Renal pelvis (tissue), 4 donors: ENCODE data around the gene VPS36. TPM values are rescaled to one million over a fixed set of nuclear protein-coding genes. Genes with fewer than 3 reads are reported as not detected.
"Not testable (repeated sequence)": the region's sequence is repeated elsewhere in the genome, so short reads cannot be mapped to it uniquely, and the experiment has no call there.

Source experiments
- DNase-seq: peaks from one replicate; pipeline ENCODE4 v3.0.0-alpha.2; 2013
- polyA plus RNA-seq, 3 donors: library from polyadenylated mRNA; unstranded; fragments of 120-200 nt; gene quantifications; one replicate each; pipeline ENCODE4 v1.2.1, GENCODE V29; 2013; ENCODE audit not compliant: insufficient read length in 3 of 3

VPS36 gene
- polyA plus RNA-seq, 3 donors: 41.8 to 55.9 (median 53.9) TPM

- DNase-seq: peak; percentile 1
These were observed 963 bp downstream of the VPS36 start for GRCh38 chr13:52449331-52450011.

GRCh38 chr13:52447815-52448552 is 2.5 kb downstream of the VPS36 start:
- DNase-seq: no peak

- no peak for DNase-seq
These were observed 3.1 kb downstream of the VPS36 start for GRCh38 chr13:52447354-52447753.

- no peak for DNase-seq
These were observed 4.2 kb downstream of the VPS36 start for GRCh38 chr13:52446265-52446664.

- no peak for DNase-seq
These were observed 18.0 kb downstream of the VPS36 start for GRCh38 chr13:52432456-52432855.

- no peak for DNase-seq
These were observed 22.1 kb downstream of the VPS36 start for GRCh38 chr13:52428295-52428694.

- no peak for DNase-seq
These were observed 29.2 kb downstream of the VPS36 start for GRCh38 chr13:52421216-52421615.

- DNase-seq: no peak
These were observed 31.4 kb downstream of the VPS36 start for GRCh38 chr13:52419080-52419479.

GRCh38 chr13:52414963-52415362 is 35.5 kb downstream of the VPS36 start:
- DNase-seq: no peak

- DNase-seq: no peak
These were observed 36.4 kb downstream of the VPS36 start for GRCh38 chr13:52414051-52414450.

GRCh38 chr13:52412128-52412527 is 38.3 kb downstream of the VPS36 start:
- DNase-seq: no peak

GRCh38 chr13:52411629-52412028 is 38.8 kb downstream of the VPS36 start:
- no peak for DNase-seq

- DNase-seq: not testable (repeated sequence)
These were observed 42.3 kb downstream of the VPS36 start for GRCh38 chr13:52408071-52408658.

GRCh38 chr13:52407436-52407835 is 43.0 kb downstream of the VPS36 start:
- not testable (repeated sequence) for DNase-seq

- no peak for DNase-seq
These were observed 43.8 kb downstream of the VPS36 start for GRCh38 chr13:52406629-52407028.

GRCh38 chr13:52405767-52406494 is 44.5 kb downstream of the VPS36 start, which contains the start of gene THSD1:
Gene THSD1 (minus strand): TSS chr13:52406172. CDS start chr13:52402600, 3,572 bp downstream.
- no peak for DNase-seq

GRCh38 chr13:52405369-52405766 is 45.1 kb downstream of the VPS36 start:
- no peak for DNase-seq

GRCh38 chr13:52399708-52400107 is 50.7 kb downstream of the VPS36 start:
- no peak for DNase-seq

- DNase-seq: no peak
These were observed 51.4 kb downstream of the VPS36 start for GRCh38 chr13:52399046-52399445.

- DNase-seq: no peak
These were observed 54.7 kb downstream of the VPS36 start for GRCh38 chr13:52395704-52396103.

- no peak for DNase-seq
These were observed 55.8 kb downstream of the VPS36 start for GRCh38 chr13:52394586-52394985.
